Measurements from ENCODE around the gene SAPCD1. TPM values are rescaled to one million over a fixed set of nuclear protein-coding genes. Genes with fewer than 3 reads are reported as not detected.

SAPCD1 gene
- total RNA-seq, 1 donor from 2014 or later = 1.2 TPM

GRCh38 chr6:31780507-31781243 lies 18.2 kb downstream of the SAPCD1 start:
- no peak overlapping the region for H2AFZ ChIP-seq (ENCODE audit: low read depth, low read length)
- no peak for TF ChIP-seq CTCF (IDR thresholded peaks at IDR 0.05; ENCODE audit: insufficient read depth, low read depth, low read length)
- TF ChIP-seq EZH2 (IDR thresholded peaks at IDR 0.05; ENCODE audit: insufficient read depth, low read length) = no peak
- H4K20me1 ChIP-seq (ENCODE audit: insufficient read depth, low read length) = peaks cover 9% of the 10 kb centered on the region
- no peak overlapping the region for H3K27ac Mint-ChIP-seq (ENCODE audit: unreplicated experiment)
- no peak overlapping the region for H3K4me2 ChIP-seq (ENCODE audit: low read length)
- no peaks in the 10 kb centered on the region for H3K9me3 Mint-ChIP-seq (ENCODE audit: unreplicated experiment)
- H3K27me3 ChIP-seq (ENCODE audit: insufficient read depth, low read length) = no peaks in the 10 kb centered on the region
- no peak overlapping the region for H3K27ac ChIP-seq (ENCODE audit: low read depth, low read length)
- peaks cover 6% of the 10 kb centered on the region for H3K4me1 Mint-ChIP-seq (ENCODE audit: low read depth, unreplicated experiment)
- no peaks in the 10 kb centered on the region for H3K79me2 ChIP-seq (ENCODE audit: insufficient read depth, low read length)
- H3K9me3 ChIP-seq (ENCODE audit: insufficient read depth, low read depth, low read length) = no peaks in the 10 kb centered on the region
- no peak overlapping the region for H3K4me3 ChIP-seq (ENCODE audit: insufficient read depth, low read depth, low read length)
- H3K4me3 Mint-ChIP-seq (ENCODE audit: unreplicated experiment) = no peak overlapping the region
- H3K9ac ChIP-seq (ENCODE audit: low read length) = no peak overlapping the region
- DNase-seq (ENCODE audit: low read depth) (no peak), FAIRE-seq (no peak)
- H3K36me3 ChIP-seq (ENCODE audit: insufficient read depth, low read length) = peaks cover 18% of the 10 kb centered on the region
- peaks cover 29% of the 10 kb centered on the region for H3K36me3 Mint-ChIP-seq (ENCODE audit: low read depth, unreplicated experiment)
- H3K27me3 Mint-ChIP-seq (ENCODE audit: low read depth, unreplicated experiment) = no peaks in the 10 kb centered on the region
- H3K4me1 ChIP-seq (ENCODE audit: insufficient read depth, low read length) = peaks cover 16% of the 10 kb centered on the region

GRCh38 chr6:31781244-31782125 lies 19.0 kb downstream of the SAPCD1 start:
- H3K27me3 ChIP-seq (ENCODE audit: insufficient read depth, low read length) = no peaks in the 10 kb centered on the region
- H3K9me3 ChIP-seq (ENCODE audit: insufficient read depth, low read depth, low read length) = no peaks in the 10 kb centered on the region
- Mint-ChIP-seq H3K4me3 (ENCODE audit: unreplicated experiment) (no peak overlapping the region), H3K4me1 (ENCODE audit: low read depth, unreplicated experiment) (peaks cover 4% of the 10 kb centered on the region), H3K27me3 (ENCODE audit: low read depth, unreplicated experiment) (no peaks in the 10 kb centered on the region), H3K27ac (ENCODE audit: unreplicated experiment) (no peak overlapping the region), H3K36me3 (ENCODE audit: low read depth, unreplicated experiment) (peaks cover 29% of the 10 kb centered on the region), H3K9me3 (ENCODE audit: unreplicated experiment) (no peaks in the 10 kb centered on the region)
- H3K4me3 ChIP-seq (ENCODE audit: insufficient read depth, low read depth, low read length) = no peak overlapping the region
- no peak overlapping the region for H3K4me2 ChIP-seq (ENCODE audit: low read length)
- H3K4me1 ChIP-seq (ENCODE audit: insufficient read depth, low read length) = peaks cover 14% of the 10 kb centered on the region
- FAIRE-seq (no peak), DNase-seq (ENCODE audit: low read depth) (no peak)
- H3K9ac ChIP-seq (ENCODE audit: low read length) = no peak overlapping the region
- no peak for TF ChIP-seq EZH2 (IDR thresholded peaks at IDR 0.05; ENCODE audit: insufficient read depth, low read length)
- no peak for TF ChIP-seq CTCF (IDR thresholded peaks at IDR 0.05; ENCODE audit: insufficient read depth, low read depth, low read length)
- H3K27ac ChIP-seq (ENCODE audit: low read depth, low read length) = no peak overlapping the region
- H2AFZ ChIP-seq (ENCODE audit: low read depth, low read length) = no peak overlapping the region
- peaks cover 20% of the 10 kb centered on the region for H3K36me3 ChIP-seq (ENCODE audit: insufficient read depth, low read length)
- H3K79me2 ChIP-seq (ENCODE audit: insufficient read depth, low read length) = no peaks in the 10 kb centered on the region
- peaks cover 9% of the 10 kb centered on the region for H4K20me1 ChIP-seq (ENCODE audit: insufficient read depth, low read length)

Data from astrocyte (in vitro differentiated cells and primary cell).